GM18873 (cell line): ENCODE measurements around the gene REXO1.
"Not testable (repeated sequence)": the region's sequence is repeated elsewhere in the genome, so short reads cannot be mapped to it uniquely, and the experiment has no call there.

Source experiments
- ATAC-seq: cut with Tn5 transposase; IDR thresholded peaks from one replicate; pipeline ENCODE4 v1.9.1; 2021; ENCODE audit warnings: mild to moderate bottlenecking, moderate library complexity, moderate number of reproducible peaks; ENCODE audit not compliant: unreplicated experiment, low FRiP score

REXO1 gene, protein sequence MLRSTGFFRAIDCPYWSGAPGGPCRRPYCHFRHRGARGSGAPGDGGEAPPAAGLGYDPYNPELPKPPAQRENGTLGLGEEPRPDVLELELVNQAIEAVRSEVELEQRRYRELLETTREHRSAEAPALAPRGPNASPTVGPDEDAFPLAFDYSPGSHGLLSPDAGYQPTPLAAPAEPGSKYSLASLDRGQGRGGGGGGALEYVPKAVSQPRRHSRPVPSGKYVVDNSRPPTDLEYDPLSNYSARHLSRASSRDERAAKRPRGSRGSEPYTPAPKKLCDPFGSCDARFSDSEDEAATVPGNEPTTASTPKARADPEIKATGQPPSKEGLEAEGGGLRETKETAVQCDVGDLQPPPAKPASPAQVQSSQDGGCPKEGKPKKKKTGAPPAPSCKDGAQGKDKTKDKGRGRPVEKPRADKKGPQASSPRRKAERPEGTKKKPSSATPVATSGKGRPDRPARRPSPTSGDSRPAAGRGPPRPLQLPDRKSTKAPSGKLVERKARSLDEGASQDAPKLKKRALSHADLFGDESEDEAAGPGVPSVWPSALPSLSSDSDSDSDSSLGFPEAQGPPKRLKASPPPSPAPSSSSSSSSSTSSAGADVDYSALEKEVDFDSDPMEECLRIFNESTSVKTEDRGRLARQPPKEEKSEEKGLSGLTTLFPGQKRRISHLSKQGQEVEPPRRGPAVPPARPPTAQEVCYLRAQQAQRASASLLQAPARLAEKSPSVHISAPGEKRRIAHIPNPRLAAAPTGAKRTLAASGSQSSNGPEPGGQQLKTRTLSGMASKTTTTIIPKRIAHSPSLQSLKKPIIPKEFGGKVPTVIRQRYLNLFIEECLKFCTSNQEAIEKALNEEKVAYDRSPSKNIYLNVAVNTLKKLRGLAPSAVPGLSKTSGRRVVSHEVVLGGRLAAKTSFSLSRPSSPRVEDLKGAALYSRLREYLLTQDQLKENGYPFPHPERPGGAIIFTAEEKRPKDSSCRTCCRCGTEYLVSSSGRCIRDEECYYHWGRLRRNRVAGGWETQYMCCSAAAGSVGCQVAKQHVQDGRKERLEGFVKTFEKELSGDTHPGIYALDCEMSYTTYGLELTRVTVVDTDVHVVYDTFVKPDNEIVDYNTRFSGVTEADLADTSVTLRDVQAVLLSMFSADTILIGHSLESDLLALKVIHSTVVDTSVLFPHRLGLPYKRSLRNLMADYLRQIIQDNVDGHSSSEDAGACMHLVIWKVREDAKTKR

DNA sequence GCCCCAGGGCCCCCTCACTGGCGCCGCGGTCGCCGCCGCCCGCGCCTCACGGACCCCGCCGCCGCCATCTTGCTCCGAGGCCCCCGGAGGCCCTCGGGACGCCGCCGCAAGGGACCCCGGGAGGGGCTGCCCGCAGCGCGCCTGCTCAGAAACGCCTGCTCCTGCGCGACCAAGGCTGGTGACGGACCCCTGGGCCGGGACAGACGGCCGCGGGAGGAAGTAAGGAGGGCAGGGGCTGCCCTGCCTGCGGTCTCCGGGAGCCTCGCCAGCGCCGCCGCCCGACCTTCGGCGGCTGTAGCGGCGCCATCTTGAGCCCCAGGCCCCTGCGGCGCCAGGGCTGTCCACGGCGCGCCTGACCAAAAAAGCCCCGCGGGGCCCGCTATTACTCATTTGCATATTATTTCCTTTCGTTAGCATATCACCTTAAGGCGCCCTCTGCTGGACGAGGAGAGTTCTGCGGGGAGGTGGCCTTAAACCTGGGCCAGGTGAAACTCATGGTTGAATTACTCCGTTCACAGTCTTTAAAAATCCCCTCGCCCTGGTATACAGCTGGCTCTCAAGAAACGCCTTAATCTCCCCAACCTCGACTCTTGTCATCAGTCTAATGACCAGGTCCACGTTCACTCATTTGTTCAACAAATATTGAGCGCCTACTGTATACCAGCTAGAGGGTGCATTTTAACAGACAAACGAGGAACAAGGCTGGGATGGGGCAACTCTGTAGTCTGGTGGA lies at the start of gene REXO1:
REXO1 (minus strand) TSS at position 85 of the 733 bp plus-strand sequence. CDS start 125 bp downstream, outside the sequence.
- ATAC-seq: peak; percentile 60

DNA sequence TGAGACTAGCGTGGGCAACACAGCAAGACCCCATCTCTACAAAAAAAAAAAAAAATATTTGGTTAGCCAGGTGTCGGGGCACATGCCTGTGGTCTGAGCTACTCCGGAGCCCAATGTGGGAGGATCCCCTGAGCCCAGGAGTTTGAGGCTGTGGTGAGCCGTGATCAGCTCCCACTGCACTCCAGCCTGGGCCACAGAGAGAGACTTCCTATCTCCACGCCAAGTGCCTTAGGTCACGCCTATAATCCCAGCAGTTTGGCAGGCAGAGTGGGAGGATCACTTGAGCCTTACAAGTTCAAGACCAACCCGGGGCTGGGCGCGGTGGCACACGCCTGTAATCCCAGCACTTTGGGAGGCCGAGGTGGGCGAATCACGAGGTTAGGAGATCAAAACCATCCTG lies 48.2 kb upstream of the REXO1 start:
- no peak for ATAC-seq

DNA sequence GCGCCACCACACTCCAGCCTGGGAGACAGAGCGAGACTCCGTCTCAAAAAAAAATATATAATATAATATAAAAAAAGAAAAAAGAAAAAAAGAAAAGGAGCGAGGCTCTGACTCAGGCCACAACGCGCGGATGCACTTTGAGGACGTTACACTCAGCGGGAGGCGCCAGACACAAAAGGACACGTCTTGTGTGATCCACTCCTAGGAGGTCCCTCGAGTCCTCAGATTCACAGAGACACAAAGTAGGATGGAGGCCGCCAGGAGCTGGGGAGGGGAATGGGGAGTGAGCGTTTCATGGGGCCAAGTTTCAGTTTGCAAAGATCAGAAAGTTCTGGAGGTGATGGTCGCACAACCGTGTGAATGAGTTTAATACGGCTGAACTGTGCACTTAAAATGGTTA lies 45.5 kb upstream of the REXO1 start:
- no peak for ATAC-seq

DNA sequence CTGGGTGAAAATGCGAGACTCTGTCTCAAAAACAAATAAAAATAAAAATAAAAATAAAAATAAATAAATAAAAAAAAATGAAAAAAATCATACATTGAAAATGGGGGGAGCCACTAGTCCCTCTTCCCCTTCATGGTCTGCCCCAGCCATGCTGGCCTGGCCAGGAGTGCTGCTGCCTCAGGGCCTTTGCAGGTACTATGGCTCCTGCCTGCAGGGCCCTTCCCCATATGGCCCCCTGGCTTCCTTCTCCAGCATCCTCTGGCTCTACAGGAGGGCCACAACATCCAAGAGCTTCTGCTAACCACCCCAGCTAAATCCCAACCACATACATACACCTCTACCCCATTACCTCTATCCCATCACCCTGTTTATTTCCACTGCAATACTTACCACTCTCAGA lies 41.6 kb upstream of the REXO1 start:
- ATAC-seq: no peak

DNA sequence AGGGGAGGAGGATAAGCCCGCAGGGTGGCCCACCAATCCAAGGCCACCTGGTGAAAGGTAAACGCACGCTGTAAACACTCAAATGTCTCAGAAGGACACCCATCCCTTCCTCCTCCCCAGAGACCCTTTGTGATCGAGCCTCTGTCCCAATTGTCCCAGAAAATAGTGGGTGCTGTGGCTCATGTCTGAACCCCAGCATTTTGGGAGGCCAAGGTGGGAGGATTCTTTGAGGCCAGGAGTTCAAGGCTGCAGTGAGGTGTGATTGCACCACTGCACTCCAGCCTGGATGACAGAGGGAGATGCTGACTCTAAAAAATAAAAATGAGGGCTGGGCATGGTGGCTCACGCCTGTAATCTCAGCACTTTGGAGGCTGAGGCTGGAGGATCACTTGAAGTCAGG lies 40.1 kb upstream of the REXO1 start:
- no peak for ATAC-seq

DNA sequence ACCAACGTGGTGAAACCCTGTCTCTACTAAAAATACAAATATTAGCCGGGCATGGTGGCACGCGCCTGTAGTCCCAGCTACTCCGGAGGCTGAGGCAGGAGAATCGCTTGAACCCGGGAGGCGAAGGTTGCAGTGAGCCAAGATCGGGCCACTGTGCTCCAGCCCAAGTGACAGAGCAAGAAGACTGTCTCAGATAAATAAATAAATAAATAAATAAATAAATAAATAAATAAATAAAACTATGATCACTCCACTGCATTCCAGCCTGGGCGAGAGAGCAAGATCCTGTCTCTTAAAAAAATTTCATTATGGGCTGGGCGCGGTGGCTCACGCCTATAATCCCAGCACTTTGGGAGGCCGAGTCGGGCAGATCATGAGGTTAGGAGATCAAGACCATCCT lies 38.1 kb upstream of the REXO1 start:
- not testable (repeated sequence) for ATAC-seq

DNA sequence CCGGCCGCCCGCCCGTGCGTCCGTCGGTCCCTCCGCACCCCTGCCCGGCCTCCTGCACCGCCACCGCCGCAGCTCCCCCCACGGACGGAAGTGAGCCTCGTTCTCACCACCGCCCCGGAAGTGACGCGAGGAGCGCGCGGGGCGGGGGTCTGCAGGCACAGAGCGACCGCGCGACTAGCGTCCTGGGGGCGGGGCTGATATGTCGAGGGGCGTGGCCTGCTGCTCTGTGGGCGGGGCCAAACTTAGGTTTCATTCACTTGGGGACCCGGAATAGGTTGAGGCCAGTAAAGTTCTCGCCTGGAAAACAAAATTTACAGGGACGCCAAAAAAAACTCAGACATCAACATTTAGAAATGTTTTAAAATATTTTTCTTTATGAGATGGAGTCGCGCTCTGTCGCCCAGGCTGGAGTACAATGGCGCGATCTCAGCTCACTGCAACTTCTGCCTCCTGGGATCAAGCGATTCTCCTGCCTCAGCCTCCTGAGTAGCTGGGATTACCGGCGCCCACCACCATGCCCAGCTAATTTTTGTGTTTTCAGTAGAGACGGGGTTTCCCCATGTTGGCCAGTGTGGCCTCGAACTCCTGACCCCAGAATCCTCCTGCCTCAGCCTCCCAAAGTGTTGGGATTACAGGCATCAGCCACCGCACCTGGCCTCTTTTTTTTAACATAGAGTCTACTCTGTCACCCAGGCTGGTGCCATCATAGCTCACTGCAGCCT lies 37.3 kb upstream of the REXO1 start, which contains the start of gene ABHD17A:
ABHD17A (minus strand) TSS at position 99 of the 722 bp plus-strand sequence. CDS start 3,930 bp downstream, outside the sequence.
- not testable (repeated sequence) for ATAC-seq

DNA sequence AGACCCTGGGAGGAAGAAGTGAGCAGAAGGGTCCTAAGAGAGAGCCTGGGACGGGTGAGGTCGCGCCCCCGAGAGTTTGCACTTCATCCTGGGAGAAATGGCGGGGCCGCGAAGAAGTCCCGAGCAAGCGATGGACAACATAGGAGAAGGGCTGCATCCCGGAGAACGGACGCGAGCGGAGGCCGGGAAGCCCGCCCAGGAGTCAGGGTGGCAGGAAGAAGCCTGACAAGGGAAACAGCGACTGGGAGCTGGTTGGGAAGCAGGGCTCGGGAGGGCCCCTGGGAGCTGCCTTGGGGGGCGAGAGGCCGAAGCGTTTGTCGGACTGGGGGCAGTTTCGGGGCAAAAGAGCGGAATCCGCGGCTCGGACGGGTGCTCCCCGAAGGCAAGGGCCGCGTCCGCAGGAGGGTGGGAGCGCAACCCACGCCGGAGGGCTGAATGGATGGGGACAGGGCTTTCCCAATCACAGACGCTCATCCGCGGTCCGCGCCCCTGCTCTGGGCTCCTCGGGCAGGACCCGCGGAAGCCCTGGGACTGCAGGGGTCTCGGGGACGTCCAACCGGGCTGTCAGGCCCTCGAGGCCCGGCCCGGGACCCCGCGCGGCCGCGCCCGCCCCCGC lies 36.5 kb upstream of the REXO1 start:
- no peak for ATAC-seq

DNA sequence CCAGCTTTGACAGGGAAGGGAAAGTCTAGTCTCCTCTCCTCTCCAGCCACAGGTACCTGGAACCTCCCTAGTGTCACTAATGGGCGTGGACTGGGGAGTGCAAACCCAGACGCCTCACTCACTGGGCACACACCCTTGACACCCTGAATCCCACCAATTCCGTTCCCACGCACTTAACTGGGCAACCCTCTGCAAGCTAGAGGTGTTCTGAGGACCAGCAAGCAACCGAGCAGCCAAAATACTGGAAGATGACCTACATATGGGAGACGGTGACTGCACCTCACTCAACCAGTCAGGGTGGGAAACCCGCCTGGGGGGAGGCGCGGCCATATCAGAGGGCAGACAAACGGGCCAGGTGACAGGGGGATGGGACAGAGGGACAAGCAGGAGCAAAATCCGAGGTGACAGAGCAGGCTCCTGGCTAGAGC lies 36.0 kb upstream of the REXO1 start:
- ATAC-seq: no peak

DNA sequence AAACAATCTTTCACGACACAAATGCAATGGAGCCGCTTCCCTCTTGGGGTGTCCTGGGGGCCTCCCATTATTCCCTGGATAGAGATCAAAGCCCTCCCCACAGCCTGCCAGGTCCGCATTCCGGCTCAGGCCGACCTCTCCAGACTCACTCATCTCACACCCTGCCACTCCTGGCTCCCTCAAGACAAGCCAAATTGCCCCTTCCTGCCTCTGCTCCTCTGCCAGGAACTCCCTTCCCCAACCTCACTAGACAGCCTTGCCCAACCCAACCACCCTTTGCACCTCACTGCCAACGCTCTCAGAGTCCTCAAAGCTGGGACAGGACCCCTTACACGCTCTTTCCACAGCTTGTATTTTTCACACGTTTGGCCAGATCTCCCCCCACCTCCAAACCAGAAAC lies 35.5 kb upstream of the REXO1 start:
- no peak for ATAC-seq

DNA sequence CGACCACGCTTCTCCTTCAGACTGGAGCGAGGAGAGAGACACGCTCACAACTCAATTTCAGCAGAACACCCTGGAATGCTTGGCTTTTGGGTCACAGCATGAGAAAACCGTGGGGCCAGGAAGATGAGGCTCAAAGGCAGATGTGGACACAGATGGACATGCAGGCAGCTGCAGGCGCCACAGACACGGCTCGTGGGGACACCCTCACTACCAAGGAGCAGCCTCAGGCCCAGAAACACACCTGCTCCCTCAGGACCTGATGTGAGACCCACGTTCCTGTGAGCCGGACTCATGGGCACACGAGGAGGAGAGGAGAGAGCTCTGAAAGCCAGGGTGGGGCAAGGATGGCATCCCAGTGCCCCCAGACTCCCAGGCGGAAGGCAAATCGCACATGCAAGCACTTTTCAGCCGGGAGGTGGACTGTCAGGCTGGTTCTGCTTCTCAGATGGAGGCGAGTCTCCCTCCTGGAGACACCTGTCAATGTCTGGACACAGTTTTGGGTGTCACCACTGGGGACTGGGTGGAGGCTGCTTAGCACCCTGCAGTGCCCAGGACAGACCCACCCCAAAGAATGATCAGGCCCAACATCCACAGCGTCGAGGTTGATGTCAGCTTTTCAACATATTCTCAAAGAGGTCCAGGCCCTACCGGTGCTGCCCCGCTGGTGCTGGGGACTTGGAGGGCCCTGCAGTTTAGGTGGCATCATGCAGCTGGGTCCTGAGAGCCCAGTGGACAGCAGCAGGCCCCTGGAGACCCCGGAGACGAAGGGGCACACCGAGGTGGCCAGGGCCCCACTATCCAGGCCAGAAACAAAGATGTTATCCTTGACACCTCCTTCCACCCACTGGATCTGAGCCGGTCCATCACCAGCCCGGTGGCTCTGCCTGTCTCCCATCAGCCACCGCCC lies 34.8 kb upstream of the REXO1 start:
- ATAC-seq: no peak

DNA sequence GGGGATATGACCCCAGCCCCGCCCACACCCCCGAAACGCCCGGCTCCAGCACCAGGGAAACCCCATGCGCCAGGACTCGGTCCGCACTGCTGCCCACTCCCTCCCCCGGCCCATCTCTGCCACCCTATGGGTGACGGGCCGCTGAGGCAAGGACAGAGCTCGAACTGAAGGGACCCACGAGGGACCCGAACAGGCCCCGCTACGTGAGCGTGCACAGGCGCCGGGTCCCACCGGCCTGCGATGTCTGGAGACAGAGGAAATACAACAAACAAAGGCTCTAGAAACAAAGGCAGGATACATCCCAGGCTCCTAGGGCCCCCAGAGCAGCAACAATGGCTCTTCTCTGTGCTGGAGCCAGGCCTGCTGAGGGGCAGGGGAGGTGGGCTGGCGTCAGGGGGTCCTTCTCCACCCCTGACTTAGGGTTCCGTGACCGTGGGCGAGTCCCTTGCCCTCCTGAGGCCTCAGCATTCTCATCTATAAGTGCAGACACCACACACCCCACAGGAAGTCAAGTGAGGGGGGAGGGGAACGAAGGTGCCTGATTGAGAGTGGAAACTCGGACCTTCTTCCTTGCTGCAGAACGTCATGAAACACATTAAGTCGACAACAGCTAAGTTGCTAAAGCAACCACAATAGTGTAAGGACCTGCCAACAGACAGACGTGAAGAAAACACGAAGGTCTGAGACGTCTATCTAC lies 34.0 kb upstream of the REXO1 start:
- ATAC-seq: no peak

DNA sequence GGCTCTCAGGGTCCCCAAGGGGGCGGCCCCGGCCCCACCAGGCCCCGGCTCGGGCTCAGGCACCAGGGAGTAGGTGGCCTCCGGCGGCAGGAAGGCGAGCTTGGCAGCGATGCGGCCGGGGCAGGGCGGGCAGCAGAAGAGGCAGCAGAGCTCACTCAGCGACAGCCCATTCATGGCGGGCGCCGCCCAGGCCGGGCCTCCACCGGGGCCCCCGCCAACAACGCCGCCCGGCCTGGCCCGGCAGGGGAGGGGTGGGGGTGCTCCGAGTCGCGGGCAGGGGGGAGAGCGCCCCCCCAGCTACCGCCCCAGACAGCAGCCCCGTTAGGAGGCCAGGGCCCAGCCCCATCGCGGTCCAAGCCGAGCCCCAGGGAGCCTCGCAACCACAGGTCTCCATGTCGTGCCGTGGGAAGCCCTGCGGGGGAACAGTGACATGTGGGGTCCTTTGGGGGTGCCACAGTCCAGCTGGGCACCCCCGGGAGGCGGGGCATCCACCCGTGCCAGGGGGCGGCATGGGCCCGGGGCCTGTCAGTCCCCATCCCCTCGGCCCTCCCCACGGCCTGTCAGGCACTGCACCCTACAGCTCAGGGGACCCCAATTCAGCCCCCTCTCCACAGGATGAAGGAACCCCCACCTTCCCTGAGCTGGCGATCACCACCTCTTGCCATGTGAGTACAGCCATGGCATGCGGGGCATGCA lies 33.3 kb upstream of the REXO1 start:
- ATAC-seq: not testable (repeated sequence)

DNA sequence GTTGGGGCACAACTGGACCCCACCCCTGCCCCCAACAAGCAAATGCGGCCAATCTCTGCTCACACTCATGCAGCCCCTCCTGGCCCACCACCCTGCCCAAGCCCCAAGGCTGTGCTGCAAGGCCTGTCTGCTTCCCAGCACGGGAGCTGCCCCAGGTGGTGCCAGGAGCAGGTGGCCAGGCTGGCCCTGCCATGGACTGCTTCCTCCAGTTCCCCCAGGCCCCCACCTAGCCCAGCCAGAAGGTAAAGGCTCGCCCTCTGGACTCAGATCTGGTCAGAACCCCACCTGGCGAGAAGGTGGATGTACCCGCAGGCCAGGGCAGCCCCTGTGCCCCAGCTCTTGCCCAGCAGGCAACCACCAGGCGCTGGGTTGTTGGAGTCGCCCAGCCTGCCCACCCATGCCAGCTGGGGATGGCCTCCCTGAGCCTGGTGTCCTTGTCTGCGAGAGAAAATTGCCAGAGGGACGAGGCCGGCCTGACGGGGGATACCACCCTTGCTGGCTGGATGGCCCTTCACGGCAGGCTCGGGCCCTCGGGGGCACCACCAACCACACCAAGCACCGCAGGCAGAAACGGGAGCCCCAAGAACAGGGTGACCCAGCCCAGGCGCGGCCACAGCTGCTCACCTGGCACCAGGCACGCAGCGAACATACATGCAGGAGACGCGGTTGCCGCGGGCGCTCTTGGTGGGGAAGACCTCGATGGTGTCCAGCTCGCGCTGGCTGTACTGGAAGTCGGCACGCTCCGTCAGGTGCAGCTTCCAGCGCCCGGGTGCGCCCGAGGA lies 32.5 kb upstream of the REXO1 start:
- no peak for ATAC-seq

DNA sequence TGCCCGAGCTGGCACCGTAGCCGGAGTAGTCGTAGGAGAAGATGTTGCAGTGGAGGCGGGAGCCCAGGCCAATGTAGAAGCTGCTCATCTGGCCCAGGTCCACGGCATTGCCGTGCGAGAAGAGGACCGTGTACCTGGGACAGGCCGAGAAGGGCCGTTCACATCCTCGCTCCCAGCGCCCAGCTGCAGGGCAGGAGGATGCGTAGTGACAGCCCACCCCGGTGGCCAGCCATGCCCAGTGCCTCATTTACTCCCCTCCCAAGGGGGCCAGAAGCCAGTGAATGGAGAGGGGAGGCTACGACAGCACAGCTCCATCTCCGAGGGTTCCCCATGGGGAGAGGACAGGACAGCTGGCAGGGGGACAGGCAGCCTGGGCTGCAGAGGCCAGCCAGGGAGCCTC lies 31.7 kb upstream of the REXO1 start:
- ATAC-seq: not testable (repeated sequence)

DNA sequence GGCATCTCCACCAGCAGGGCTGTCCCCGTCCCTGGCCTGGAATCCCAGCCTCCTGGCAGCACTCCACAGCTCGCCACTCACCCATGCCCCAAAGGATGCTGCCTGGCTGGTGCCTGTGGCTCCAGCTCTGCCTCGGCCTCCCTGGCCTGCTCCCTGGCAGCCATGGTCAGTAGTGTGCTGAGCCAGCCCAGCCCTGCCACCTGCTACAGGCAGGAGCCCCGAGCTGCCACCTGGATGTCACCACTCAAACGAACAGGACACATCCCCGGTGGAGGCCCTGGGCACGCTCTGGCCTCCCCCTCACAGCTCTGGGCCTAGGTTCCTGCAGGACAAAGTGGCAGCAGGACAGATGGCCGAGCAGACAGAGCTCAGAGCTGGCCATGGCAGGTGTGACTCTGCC lies 30.3 kb upstream of the REXO1 start:
- not testable (repeated sequence) for ATAC-seq
